Suprapubic skin (tissue), 4 donors: ENCODE measurements around the gene FES. TPM values are rescaled to one million over a fixed set of nuclear protein-coding genes. Genes with fewer than 3 reads are reported as not detected.

Experiments used
- DNase-seq, 2 donors: peaks; one replicate each; pipeline ENCODE4 v3.0.0-alpha.2; 2019; ENCODE audit warnings: low spot score in 2 of 2
- H3K27ac ChIP-seq: fragments of 200-600 bp; sonication (generic); one replicate; pipeline ENCODE4 v1.5.1; 2019
- H3K27me3 ChIP-seq: fragments of 200-600 bp; sonication (generic); one replicate; pipeline ENCODE4 v1.5.1; 2019
- H3K36me3 ChIP-seq: fragments of 200-600 bp; sonication (generic); one replicate; pipeline ENCODE4 v1.5.1; 2019
- H3K4me1 ChIP-seq: fragments of 200-600 bp; sonication (generic); one replicate; pipeline ENCODE4 v1.5.1; 2019
- H3K4me3 ChIP-seq: fragments of 200-600 bp; sonication (generic); one replicate; pipeline ENCODE4 v1.5.1; 2019; ENCODE audit warnings: mild to moderate bottlenecking
- H3K9me3 ChIP-seq: fragments of 200-600 bp; sonication (generic); one replicate; pipeline ENCODE4 v1.5.1; 2019
- EP300 ChIP-seq: sonication (generic); formaldehyde crosslinking; IDR thresholded peaks from one replicate; pipeline ENCODE4 v1.6.1; 2017; ENCODE audit warnings: antibody characterized with exemption
- POLR2A ChIP-seq, 2 donors: fragments of 450-650 bp; IDR thresholded peaks; one replicate each; pipeline ENCODE4 v1.6.1; 2017; ENCODE audit warnings: antibody characterized with exemption in 2 of 2, mild to moderate bottlenecking in 2 of 2, moderate library complexity in 2 of 2
- POLR2AphosphoS5 ChIP-seq, 3 donors: sonication (generic); formaldehyde crosslinking; IDR thresholded peaks; one replicate each; pipeline ENCODE4 v1.6.1; 2017; ENCODE audit warnings: antibody characterized with exemption in 3 of 3
- WGBS: methylation state at CpG from one replicate; pipeline ENCODE4 v1.1.5; 2018; 5-methylcytosine and 5-hydroxymethylcytosine counted together
- total RNA-seq, 4 donors: library from RNA; depleted of rRNA; stranded (reverse); fragments of >200 nt; gene quantifications; one replicate each; pipeline ENCODE4 v1.1.0, GENCODE V29; 2016
- TF ChIP-seq, protein P1 (sequence below), 2 donors: fragments of 200-600 bp in 1 of 2; fragments of 450-650 bp in 1 of 2; sonication (generic) in 1 of 2; IDR thresholded peaks; one replicate each; pipeline ENCODE4 v1.5.1; 2016 to 2019; ENCODE audit warnings: antibody characterized with exemption in 2 of 2, mild to moderate bottlenecking in 1 of 2, moderate library complexity in 1 of 2

Gene FES
- total RNA-seq, 4 donors from 2014 or later = 6.3 to 18.7 (median 11.8) TPM

DNA sequence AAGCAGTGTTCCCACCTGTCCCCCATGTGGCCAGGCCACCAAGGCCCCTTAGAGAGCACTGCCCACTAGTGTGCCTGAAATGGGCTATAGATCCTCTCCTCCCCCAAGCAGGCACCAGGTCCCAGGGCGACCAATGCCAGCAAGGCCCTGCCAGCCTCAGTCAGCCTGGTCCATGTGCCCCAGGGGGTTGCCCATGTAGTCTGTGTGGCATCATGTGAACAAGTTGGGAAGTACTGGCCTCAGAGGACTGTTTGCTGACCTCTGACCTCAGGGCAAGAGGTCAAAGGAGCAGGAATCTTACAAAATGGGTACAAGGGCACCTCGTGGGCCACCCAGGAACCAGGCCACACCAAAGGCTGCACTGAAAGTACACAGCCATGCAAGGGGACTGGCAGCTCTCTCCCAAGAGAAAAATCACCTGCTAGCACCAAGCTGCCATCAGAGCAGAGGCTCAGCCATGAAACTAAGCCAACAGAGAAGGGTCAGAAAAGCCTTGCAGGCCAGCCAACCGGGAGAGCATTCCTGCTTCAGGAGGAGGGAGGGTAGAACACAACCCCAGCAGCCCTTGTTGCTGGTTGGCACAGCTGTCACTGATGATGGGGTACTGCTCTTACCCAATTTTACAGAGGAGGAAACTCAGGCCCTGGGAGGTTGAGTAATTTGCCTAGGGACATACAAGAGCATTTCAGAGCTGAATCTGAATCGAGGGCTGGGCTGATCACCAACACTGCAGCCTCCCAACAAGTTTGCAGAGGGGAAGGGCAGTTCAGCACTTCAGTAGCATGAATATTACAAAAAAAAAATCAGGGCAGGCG is 21.1 kb upstream of the FES start:
- no peak overlapping the region for H3K27ac ChIP-seq
- peaks cover 34% of the 10 kb centered on the region for H3K4me1 ChIP-seq
- no peaks in the 10 kb centered on the region for H3K36me3 ChIP-seq
- no peak overlapping the region for H3K4me3 ChIP-seq
- no peaks in the 10 kb centered on the region for H3K27me3 ChIP-seq
- TF ChIP-seq EP300 = no peak
- no peak for TF ChIP-seq POLR2AphosphoS5 (IDR thresholded peaks at IDR 0.05)
- no peak for TF ChIP-seq POLR2A (IDR thresholded peaks at IDR 0.05)
- TF ChIP-seq, protein P1, sequence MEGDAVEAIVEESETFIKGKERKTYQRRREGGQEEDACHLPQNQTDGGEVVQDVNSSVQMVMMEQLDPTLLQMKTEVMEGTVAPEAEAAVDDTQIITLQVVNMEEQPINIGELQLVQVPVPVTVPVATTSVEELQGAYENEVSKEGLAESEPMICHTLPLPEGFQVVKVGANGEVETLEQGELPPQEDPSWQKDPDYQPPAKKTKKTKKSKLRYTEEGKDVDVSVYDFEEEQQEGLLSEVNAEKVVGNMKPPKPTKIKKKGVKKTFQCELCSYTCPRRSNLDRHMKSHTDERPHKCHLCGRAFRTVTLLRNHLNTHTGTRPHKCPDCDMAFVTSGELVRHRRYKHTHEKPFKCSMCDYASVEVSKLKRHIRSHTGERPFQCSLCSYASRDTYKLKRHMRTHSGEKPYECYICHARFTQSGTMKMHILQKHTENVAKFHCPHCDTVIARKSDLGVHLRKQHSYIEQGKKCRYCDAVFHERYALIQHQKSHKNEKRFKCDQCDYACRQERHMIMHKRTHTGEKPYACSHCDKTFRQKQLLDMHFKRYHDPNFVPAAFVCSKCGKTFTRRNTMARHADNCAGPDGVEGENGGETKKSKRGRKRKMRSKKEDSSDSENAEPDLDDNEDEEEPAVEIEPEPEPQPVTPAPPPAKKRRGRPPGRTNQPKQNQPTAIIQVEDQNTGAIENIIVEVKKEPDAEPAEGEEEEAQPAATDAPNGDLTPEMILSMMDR (IDR thresholded peaks at IDR 0.05) = no peak
- no peaks in the 10 kb centered on the region for H3K9me3 ChIP-seq
- 54% methylated on average over 3 of the region's 5 CpGs for WGBS
- no peak for DNase-seq

DNA sequence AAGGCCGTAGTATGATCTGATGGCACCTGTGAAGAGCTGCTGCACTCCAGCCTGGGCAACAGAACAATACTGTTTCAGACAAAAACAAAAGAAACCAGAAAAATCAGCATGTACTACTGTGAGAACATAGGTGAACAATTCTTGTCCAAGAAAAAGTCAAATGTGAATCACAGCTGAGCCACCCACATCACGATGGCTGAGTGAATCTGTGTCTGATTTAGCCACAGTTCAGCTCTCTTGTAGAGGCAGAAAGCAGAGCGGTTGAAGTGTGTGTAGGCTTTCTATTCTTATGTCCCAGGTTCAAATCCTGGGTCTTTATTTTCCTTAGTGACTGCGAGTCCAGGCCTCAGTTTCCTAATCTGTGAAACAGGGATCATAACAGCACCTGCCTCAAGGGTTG is 20.3 kb upstream of the FES start:
- no peaks in the 10 kb centered on the region for H3K27me3 ChIP-seq
- WGBS = 84% methylated on average over 4 of the region's 4 CpGs
- TF ChIP-seq POLR2AphosphoS5 (IDR thresholded peaks at IDR 0.05) (no peak), POLR2A (IDR thresholded peaks at IDR 0.05) (no peak), EP300 (no peak)
- TF ChIP-seq, protein P1 (IDR thresholded peaks at IDR 0.05) = no peak
- H3K4me1 ChIP-seq = peaks cover 42% of the 10 kb centered on the region
- H3K9me3 ChIP-seq = no peaks in the 10 kb centered on the region
- no peaks in the 10 kb centered on the region for H3K36me3 ChIP-seq
- no peak overlapping the region for H3K4me3 ChIP-seq
- DNase-seq = no peak
- H3K27ac ChIP-seq = no peak overlapping the region

DNA sequence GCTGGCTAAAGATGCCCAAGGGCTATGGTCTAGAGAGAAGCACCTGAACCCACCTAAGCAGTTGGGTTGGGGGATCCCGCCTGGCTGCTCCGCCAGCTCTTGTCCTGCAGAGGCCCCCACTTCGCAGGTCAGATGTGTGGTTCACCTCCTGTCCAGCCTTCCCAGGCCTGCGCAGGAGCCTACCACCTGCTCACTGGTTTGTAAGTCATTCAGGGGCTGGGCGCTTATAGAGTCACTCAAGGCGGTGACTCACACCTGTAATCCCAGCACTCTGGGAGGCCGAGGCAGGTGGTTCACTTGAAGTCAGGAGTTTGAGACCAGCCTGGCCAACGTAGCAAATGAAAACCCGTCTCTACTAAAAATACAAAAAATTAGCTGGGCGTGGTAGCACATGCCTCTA is 19.8 kb upstream of the FES start:
- DNase-seq = no peak
- TF ChIP-seq, protein P1 (IDR thresholded peaks at IDR 0.05) = no peak
- TF ChIP-seq POLR2A (IDR thresholded peaks at IDR 0.05) (no peak), POLR2AphosphoS5 (IDR thresholded peaks at IDR 0.05) (no peak), EP300 (no peak)
- WGBS = 83% methylated on average over 10 of the region's 10 CpGs
- peaks cover 48% of the 10 kb centered on the region for H3K4me1 ChIP-seq
- H3K9me3 ChIP-seq = no peaks in the 10 kb centered on the region
- no peaks in the 10 kb centered on the region for H3K36me3 ChIP-seq
- H3K27ac ChIP-seq = no peak overlapping the region
- H3K27me3 ChIP-seq = no peaks in the 10 kb centered on the region
- H3K4me3 ChIP-seq = no peak overlapping the region

DNA sequence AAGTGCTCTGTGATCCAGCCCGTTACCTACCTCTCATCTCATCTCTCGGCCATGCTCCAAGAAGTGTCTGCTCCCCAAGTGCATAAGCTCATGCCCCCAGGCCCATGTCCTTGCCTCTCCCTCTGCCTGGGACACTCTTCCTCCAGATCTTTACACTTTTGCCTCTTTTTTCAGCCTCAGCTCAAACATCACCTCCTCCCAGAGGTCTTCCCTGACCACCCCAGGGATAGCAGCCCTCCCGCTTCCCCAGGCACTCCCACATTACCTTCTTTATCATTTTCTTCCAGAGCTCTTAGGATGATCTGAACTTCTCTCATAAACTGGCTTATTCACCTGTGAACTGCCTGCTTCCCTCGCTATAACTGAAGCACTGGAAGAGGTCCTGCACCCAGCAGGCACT is 18.6 kb upstream of the FES start:
- H3K4me1 ChIP-seq = peaks cover 55% of the 10 kb centered on the region
- no peak for DNase-seq
- no peak overlapping the region for H3K27ac ChIP-seq
- no peak overlapping the region for H3K4me3 ChIP-seq
- WGBS = 84% methylated on average over 4 of the region's 4 CpGs
- H3K36me3 ChIP-seq = no peaks in the 10 kb centered on the region
- H3K27me3 ChIP-seq = no peaks in the 10 kb centered on the region
- TF ChIP-seq, protein P1 (IDR thresholded peaks at IDR 0.05) = no peak
- TF ChIP-seq POLR2AphosphoS5 (IDR thresholded peaks at IDR 0.05) (no peak), EP300 (no peak)
- H3K9me3 ChIP-seq = no peaks in the 10 kb centered on the region

GRCh38 chr15:90866161-90866715 is 18.1 kb upstream of the FES start:
- H3K4me1 ChIP-seq = peaks cover 59% of the 10 kb centered on the region

More at GRCh38 chr15:90866161-90866715, 18.1 kb upstream of the FES start:
- no peaks in the 10 kb centered on the region for H3K9me3 ChIP-seq
- H3K4me3 ChIP-seq = no peak overlapping the region
- DNase-seq = no peak
- no peaks in the 10 kb centered on the region for H3K27me3 ChIP-seq
- H3K36me3 ChIP-seq = no peaks in the 10 kb centered on the region
- no peak overlapping the region for H3K27ac ChIP-seq
- no peak for TF ChIP-seq EP300
- no peak for TF ChIP-seq POLR2A (IDR thresholded peaks at IDR 0.05)
- TF ChIP-seq, protein P1 (IDR thresholded peaks at IDR 0.05) = no peak
- no peak for TF ChIP-seq POLR2AphosphoS5 (IDR thresholded peaks at IDR 0.05)
- WGBS = 64% methylated on average over 16 of the region's 16 CpGs
